Measurements from ENCODE around the gene IL4R.
A peak's percentile ranks its signal among the peaks of the same experiment; 100 is the strongest.

Gene IL4R

GRCh38 chr16:27268376-27269299 is 45.1 kb upstream of the IL4R start, which contains the start of gene NSMCE1:
Gene NSMCE1 (minus strand): TSS chr16:27268772. CDS start chr16:27257570, 11,202 bp downstream.
- peak; percentile 94 for DNase-seq
- Histone ChIP-seq H3K18ac (ENCODE audit: low read depth in 1 of 2, low read length in 2 of 2) (peak within 1 kb of the TSS; percentile 80 to 97), H4K91ac (ENCODE audit: low read length) (peak within 1 kb of the TSS; percentile 79), H3K4me2 (ENCODE audit: low read length, poor library complexity, severe bottlenecking) (peak within 1 kb of the TSS; percentile 86), H3K27ac (ENCODE audit: low read length, poor library complexity, severe bottlenecking) (no peak within 1 kb of the TSS), H3K4me3 (ENCODE audit: insufficient read depth in 1 of 2, low read depth in 1 of 2, low read length in 2 of 2) (peak within 1 kb of the TSS; percentile 76 to 91), H2BK120ac (ENCODE audit: low read depth, low read length) (peak within 1 kb of the TSS; percentile 80), H3K9me3 (ENCODE audit: control insufficient read depth, low read length) (no peaks in the 10 kb centered on the region), H3K9ac (ENCODE audit: low read length) (peak within 1 kb of the TSS; percentile 98), H3K4ac (ENCODE audit: low read depth in 1 of 2, low read length in 2 of 2) (peak within 1 kb of the TSS; percentile 75 to 89), H4K8ac (ENCODE audit: low read length) (peak within 1 kb of the TSS; percentile 99), H2BK5ac (ENCODE audit: low read depth, low read length, poor library complexity, severe bottlenecking) (no peak within 1 kb of the TSS), H2BK15ac (ENCODE audit: low read depth, poor library complexity, severe bottlenecking) (peak within 1 kb of the TSS; percentile 34), H2AK5ac (ENCODE audit: low read length, severe bottlenecking) (peak within 1 kb of the TSS; percentile 65), H3K36me3 (ENCODE audit: control insufficient read depth in 1 of 2, insufficient read depth in 2 of 2, low read depth in 1 of 2, low read length in 2 of 2) (no peaks in the 10 kb centered on the region), H3K14ac (ENCODE audit: low read length in 2 of 2) (peak within 1 kb of the TSS in 1 of 2 experiments; percentile 87), H3K27me3 (ENCODE audit: control insufficient read depth in 1 of 2, insufficient read depth in 1 of 2, low read length in 2 of 2) (no peaks in the 10 kb centered on the region), H2AFZ (ENCODE audit: low read depth, low read length) (peak within 1 kb of the TSS; percentile 80), H3K79me1 (replicated peaks; ENCODE audit: low read length, poor library complexity, severe bottlenecking) (peaks cover 11% of the 10 kb centered on the region), H3K23ac (ENCODE audit: low read length in 2 of 2) (no peak within 1 kb of the TSS), H2BK12ac (ENCODE audit: low read length in 2 of 2) (peak within 1 kb of the TSS in 1 of 2 experiments; percentile 18), H3K4me1 (ENCODE audit: control insufficient read depth, insufficient read depth, low read depth, low read length) (peaks cover 7% of the 10 kb centered on the region)
- 14% methylated on average over 56 of the region's 58 CpGs for WGBS

GRCh38 chr16:27269300-27270150 is 44.2 kb upstream of the IL4R start:
- DNase-seq = no peak
- peak overlapping the region; percentile 27 for H2AFZ ChIP-seq (ENCODE audit: low read depth, low read length)
- no peak overlapping the region for H4K91ac ChIP-seq (ENCODE audit: low read length)
- H4K8ac ChIP-seq (ENCODE audit: low read length) = peak overlapping the region; percentile 43
- H3K36me3 ChIP-seq (ENCODE audit: control insufficient read depth in 1 of 2, insufficient read depth in 2 of 2, low read depth in 1 of 2, low read length in 2 of 2) = no peaks in the 10 kb centered on the region
- H3K9ac ChIP-seq (ENCODE audit: low read length) = peak overlapping the region; percentile 98
- peaks cover 9% of the 10 kb centered on the region for H3K79me1 ChIP-seq (replicated peaks; ENCODE audit: low read length, poor library complexity, severe bottlenecking)
- H3K4me3 ChIP-seq (ENCODE audit: insufficient read depth in 1 of 2, low read depth in 1 of 2, low read length in 2 of 2) = peak overlapping the region in 1 of 2 experiments; percentile 91
- H3K27ac ChIP-seq (ENCODE audit: low read length, poor library complexity, severe bottlenecking) = no peak overlapping the region
- 93% methylated on average over 8 of the region's 9 CpGs for WGBS
- no peak overlapping the region for H3K14ac ChIP-seq (ENCODE audit: low read length in 2 of 2)
- H2BK120ac ChIP-seq (ENCODE audit: low read depth, low read length) = no peak overlapping the region
- H2AK5ac ChIP-seq (ENCODE audit: low read length, severe bottlenecking) = peak overlapping the region; percentile 17
- no peaks in the 10 kb centered on the region for H3K27me3 ChIP-seq (ENCODE audit: control insufficient read depth in 1 of 2, insufficient read depth in 1 of 2, low read length in 2 of 2)
- H3K18ac ChIP-seq (ENCODE audit: low read depth in 1 of 2, low read length in 2 of 2) = no peak overlapping the region
- H3K23ac ChIP-seq (ENCODE audit: low read length in 2 of 2) = no peak overlapping the region
- no peak overlapping the region for H3K4me2 ChIP-seq (ENCODE audit: low read length, poor library complexity, severe bottlenecking)
- peaks cover 10% of the 10 kb centered on the region for H3K4me1 ChIP-seq (ENCODE audit: control insufficient read depth, insufficient read depth, low read depth, low read length)
- H3K4ac ChIP-seq (ENCODE audit: low read depth in 1 of 2, low read length in 2 of 2) = no peak overlapping the region
- no peak overlapping the region for H2BK15ac ChIP-seq (ENCODE audit: low read depth, poor library complexity, severe bottlenecking)
- no peak overlapping the region for H2BK12ac ChIP-seq (ENCODE audit: low read length in 2 of 2)
- no peak overlapping the region for H2BK5ac ChIP-seq (ENCODE audit: low read depth, low read length, poor library complexity, severe bottlenecking)
- H3K9me3 ChIP-seq (ENCODE audit: control insufficient read depth, low read length) = no peaks in the 10 kb centered on the region

GRCh38 chr16:27270349-27270748 is 43.4 kb upstream of the IL4R start:
- no peaks in the 10 kb centered on the region for H3K27me3 ChIP-seq (ENCODE audit: control insufficient read depth in 1 of 2, insufficient read depth in 1 of 2, low read length in 2 of 2)
- H4K8ac ChIP-seq (ENCODE audit: low read length) = no peak overlapping the region
- H3K36me3 ChIP-seq (ENCODE audit: control insufficient read depth in 1 of 2, insufficient read depth in 2 of 2, low read depth in 1 of 2, low read length in 2 of 2) = no peaks in the 10 kb centered on the region
- H2BK120ac ChIP-seq (ENCODE audit: low read depth, low read length) = no peak overlapping the region
- no peak overlapping the region for H3K4me2 ChIP-seq (ENCODE audit: low read length, poor library complexity, severe bottlenecking)
- H3K4me1 ChIP-seq (ENCODE audit: control insufficient read depth, insufficient read depth, low read depth, low read length) = peaks cover 10% of the 10 kb centered on the region
- no peak overlapping the region for H3K14ac ChIP-seq (ENCODE audit: low read length in 2 of 2)
- H2BK5ac ChIP-seq (ENCODE audit: low read depth, low read length, poor library complexity, severe bottlenecking) = no peak overlapping the region
- no peak overlapping the region for H3K23ac ChIP-seq (ENCODE audit: low read length in 2 of 2)
- no peak overlapping the region for H2BK12ac ChIP-seq (ENCODE audit: low read length in 2 of 2)
- no peak overlapping the region for H3K4me3 ChIP-seq (ENCODE audit: insufficient read depth in 1 of 2, low read depth in 1 of 2, low read length in 2 of 2)
- 94% methylated on average over 4 of the region's 4 CpGs for WGBS
- no peak overlapping the region for H2BK15ac ChIP-seq (ENCODE audit: low read depth, poor library complexity, severe bottlenecking)
- no peak overlapping the region for H3K9ac ChIP-seq (ENCODE audit: low read length)
- peak overlapping the region; percentile 81 for H2AK5ac ChIP-seq (ENCODE audit: low read length, severe bottlenecking)
- no peak overlapping the region for H4K91ac ChIP-seq (ENCODE audit: low read length)
- peaks cover 9% of the 10 kb centered on the region for H3K79me1 ChIP-seq (replicated peaks; ENCODE audit: low read length, poor library complexity, severe bottlenecking)
- H3K4ac ChIP-seq (ENCODE audit: low read depth in 1 of 2, low read length in 2 of 2) = no peak overlapping the region
- no peaks in the 10 kb centered on the region for H3K9me3 ChIP-seq (ENCODE audit: control insufficient read depth, low read length)
- H3K27ac ChIP-seq (ENCODE audit: low read length, poor library complexity, severe bottlenecking) = no peak overlapping the region
- no peak overlapping the region for H2AFZ ChIP-seq (ENCODE audit: low read depth, low read length)
- DNase-seq = no peak
- no peak overlapping the region for H3K18ac ChIP-seq (ENCODE audit: low read depth in 1 of 2, low read length in 2 of 2)

GRCh38 chr16:27272076-27272475 is 41.7 kb upstream of the IL4R start:
- Histone ChIP-seq H3K4ac (ENCODE audit: low read depth in 1 of 2, low read length in 2 of 2) (no peak overlapping the region), H3K9me3 (ENCODE audit: control insufficient read depth, low read length) (no peaks in the 10 kb centered on the region), H3K27ac (ENCODE audit: low read length, poor library complexity, severe bottlenecking) (no peak overlapping the region), H3K27me3 (ENCODE audit: control insufficient read depth in 1 of 2, insufficient read depth in 1 of 2, low read length in 2 of 2) (no peaks in the 10 kb centered on the region), H3K23ac (ENCODE audit: low read length in 2 of 2) (no peak overlapping the region), H2AK5ac (ENCODE audit: low read length, severe bottlenecking) (peak overlapping the region; percentile 16), H2BK12ac (ENCODE audit: low read length in 2 of 2) (peak overlapping the region in 1 of 2 experiments; percentile 38), H2BK120ac (ENCODE audit: low read depth, low read length) (no peak overlapping the region), H3K4me2 (ENCODE audit: low read length, poor library complexity, severe bottlenecking) (no peak overlapping the region), H4K91ac (ENCODE audit: low read length) (no peak overlapping the region), H3K36me3 (ENCODE audit: control insufficient read depth in 1 of 2, insufficient read depth in 2 of 2, low read depth in 1 of 2, low read length in 2 of 2) (no peaks in the 10 kb centered on the region), H2AFZ (ENCODE audit: low read depth, low read length) (no peak overlapping the region), H4K8ac (ENCODE audit: low read length) (no peak overlapping the region), H3K9ac (ENCODE audit: low read length) (no peak overlapping the region), H3K4me1 (ENCODE audit: control insufficient read depth, insufficient read depth, low read depth, low read length) (peaks cover 10% of the 10 kb centered on the region), H3K18ac (ENCODE audit: low read depth in 1 of 2, low read length in 2 of 2) (no peak overlapping the region), H3K79me1 (replicated peaks; ENCODE audit: low read length, poor library complexity, severe bottlenecking) (peaks cover 9% of the 10 kb centered on the region), H3K14ac (ENCODE audit: low read length in 2 of 2) (no peak overlapping the region), H2BK5ac (ENCODE audit: low read depth, low read length, poor library complexity, severe bottlenecking) (no peak overlapping the region), H2BK15ac (ENCODE audit: low read depth, poor library complexity, severe bottlenecking) (no peak overlapping the region), H3K4me3 (ENCODE audit: insufficient read depth in 1 of 2, low read depth in 1 of 2, low read length in 2 of 2) (no peak overlapping the region)
- DNase-seq = no peak
- WGBS = 95% methylated on average over 4 of the region's 4 CpGs
